Body of pancreas (tissue), 4 donors: ENCODE results near the gene BHMT2.

Experiments
- CTCF ChIP-seq, 7 experiments: fragments of 450-650 bp in 4 of 7; fragments of 200-600 bp in 3 of 7; sonication (generic) in 3 of 7; IDR thresholded peaks; one replicate each; pipeline ENCODE4 v1.5.1; 2016 to 2019; ENCODE audit warnings: antibody characterized with exemption in 7 of 7
- POLR2A ChIP-seq, 3 donors: fragments of 450-650 bp; IDR thresholded peaks; one replicate each; pipeline ENCODE4 v1.6.1; 2016; ENCODE audit warnings: antibody characterized with exemption in 3 of 3, mild to moderate bottlenecking in 2 of 3

GRCh38 chr5:79091064-79091463, 21.5 kb downstream of the BHMT2 start:
- TF ChIP-seq CTCF (IDR thresholded peaks at IDR 0.05): no peak
- no peak for TF ChIP-seq POLR2A (IDR thresholded peaks at IDR 0.05)
